ENCODE measurements around the gene NUP205. TPM values are rescaled to one million over a fixed set of nuclear protein-coding genes. Genes with fewer than 3 reads are reported as not detected.

Gene NUP205
- total RNA-seq, 4 donors from 2014 or later = 21.0 to 65.9 (median 47.6) TPM

- Histone ChIP-seq H3K27ac (no peak overlapping the region), H3K4me1 (no peaks in the 10 kb centered on the region), H3K27me3 (no peaks in the 10 kb centered on the region), H3K4me3 (no peak overlapping the region), H3K36me3 (no peaks in the 10 kb centered on the region), H3K9me3 (no peaks in the 10 kb centered on the region)
- TF ChIP-seq POLR2A (IDR thresholded peaks at IDR 0.05) (no peak), CTCF (IDR thresholded peaks at IDR 0.05) (no peak)
- peak in 1 of 2 donors; percentile 58 for DNase-seq
- intact Hi-C loops (cut with DNase I; ENCODE audit: low total_unique reads) = no loop called here
Observed at GRCh38 chr7:135519233-135519688, 38.5 kb upstream of the NUP205 start.

GRCh38 chr7:135519871-135520270 is 37.8 kb upstream of the NUP205 start:
- H3K4me3 ChIP-seq = no peak overlapping the region
- no peak for DNase-seq
- no peaks in the 10 kb centered on the region for H3K4me1 ChIP-seq
- intact Hi-C loops (cut with DNase I; ENCODE audit: low total_unique reads) = no loop called here
- H3K27me3 ChIP-seq = no peaks in the 10 kb centered on the region
- H3K27ac ChIP-seq = no peak overlapping the region
- H3K36me3 ChIP-seq = no peaks in the 10 kb centered on the region
- TF ChIP-seq CTCF (IDR thresholded peaks at IDR 0.05) (no peak), POLR2A (IDR thresholded peaks at IDR 0.05) (no peak)
- no peaks in the 10 kb centered on the region for H3K9me3 ChIP-seq

GRCh38 chr7:135522509-135522908 is 35.2 kb upstream of the NUP205 start:
- intact Hi-C loops (cut with DNase I; ENCODE audit: low total_unique reads) = no loop called here
- TF ChIP-seq CTCF (IDR thresholded peaks at IDR 0.05) = no peak
- no peak overlapping the region for H3K27ac ChIP-seq
- no peaks in the 10 kb centered on the region for H3K36me3 ChIP-seq
- H3K4me1 ChIP-seq = no peaks in the 10 kb centered on the region
- no peaks in the 10 kb centered on the region for H3K9me3 ChIP-seq
- no peak overlapping the region for H3K4me3 ChIP-seq
- no peak for DNase-seq
- no peaks in the 10 kb centered on the region for H3K27me3 ChIP-seq

- no peaks in the 10 kb centered on the region for H3K27me3 ChIP-seq
- TF ChIP-seq POLR2A (IDR thresholded peaks at IDR 0.05) (no peak), CTCF (IDR thresholded peaks at IDR 0.05) (no peak)
- H3K27ac ChIP-seq = no peak overlapping the region
- H3K4me3 ChIP-seq = no peak overlapping the region
- intact Hi-C loops (cut with DNase I; ENCODE audit: low total_unique reads) = no loop called here
- H3K9me3 ChIP-seq = no peaks in the 10 kb centered on the region
- H3K36me3 ChIP-seq = no peaks in the 10 kb centered on the region
- DNase-seq = no peak
- no peaks in the 10 kb centered on the region for H3K4me1 ChIP-seq
Observed at GRCh38 chr7:135523146-135523545, 34.6 kb upstream of the NUP205 start.

GRCh38 chr7:135525426-135525825 is 32.3 kb upstream of the NUP205 start:
- TF ChIP-seq CTCF (IDR thresholded peaks at IDR 0.05) = no peak
- TF ChIP-seq POLR2A (IDR thresholded peaks at IDR 0.05) = no peak

More at GRCh38 chr7:135525426-135525825, 32.3 kb upstream of the NUP205 start:
- no peak overlapping the region for H3K27ac ChIP-seq
- H3K9me3 ChIP-seq = no peaks in the 10 kb centered on the region
- H3K36me3 ChIP-seq = no peaks in the 10 kb centered on the region
- H3K27me3 ChIP-seq = no peaks in the 10 kb centered on the region
- DNase-seq = no peak
- H3K4me1 ChIP-seq = no peaks in the 10 kb centered on the region
- no peak overlapping the region for H3K4me3 ChIP-seq
- intact Hi-C loops (cut with DNase I; ENCODE audit: low total_unique reads) = no loop called here

Measured in uterus (tissue), 4 donors.